ENCODE results near the gene DEDD2.

Gene DEDD2

DNA sequence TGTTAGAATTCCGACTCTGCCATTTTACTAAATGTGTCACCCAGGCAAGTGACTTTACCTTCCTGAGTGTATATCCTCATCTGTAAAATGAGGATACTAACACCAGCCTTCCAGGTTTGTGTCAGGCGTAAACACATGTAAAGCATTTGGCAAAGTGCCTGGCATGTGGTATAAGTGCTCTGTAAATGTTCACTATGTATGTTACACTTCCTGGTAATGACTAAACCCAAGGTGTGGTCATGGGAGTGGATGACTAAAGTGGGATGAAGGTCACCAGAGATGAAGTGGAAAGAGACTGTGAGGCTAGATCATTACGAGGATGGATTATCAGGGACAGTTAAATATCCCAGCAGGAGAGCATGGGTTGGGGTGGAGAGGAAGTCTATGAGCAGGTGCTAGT lies 25.6 kb downstream of the DEDD2 start:
- Histone ChIP-seq H3K4me1 (ENCODE audit: control insufficient read depth, low read depth, low read length) (no peaks in the 10 kb centered on the region), H4K5ac (ENCODE audit: low read length) (no peak overlapping the region), H2BK15ac (replicated peaks; ENCODE audit: low read depth) (no peak overlapping the region), H3K79me2 (ENCODE audit: control insufficient read depth, insufficient read depth, low read length) (no peaks in the 10 kb centered on the region), H3K36me3 (ENCODE audit: control insufficient read depth, insufficient read depth, low read length) (no peaks in the 10 kb centered on the region), H3K79me1 (ENCODE audit: low read length) (no peaks in the 10 kb centered on the region), H4K8ac (ENCODE audit: low read depth, low read length) (no peak overlapping the region), H3K27ac (ENCODE audit: low read depth, low read length) (no peak overlapping the region), H3K4me3 (ENCODE audit: low read length) (no peak overlapping the region), H3K23ac (ENCODE audit: low read length) (no peak overlapping the region), H3K27me3 (ENCODE audit: insufficient read depth, low read length, poor library complexity) (no peaks in the 10 kb centered on the region), H3K4ac (ENCODE audit: low read depth, low read length) (no peak overlapping the region), H3K9ac (ENCODE audit: low read length) (no peak overlapping the region), H3K4me2 (ENCODE audit: low read length) (no peak overlapping the region), H2BK5ac (ENCODE audit: low read length) (no peak overlapping the region), H3K18ac (ENCODE audit: low read length) (no peak overlapping the region), H3K56ac (ENCODE audit: low read length) (no peak overlapping the region), H2BK120ac (ENCODE audit: low read depth, low read length) (no peak overlapping the region), H2AK5ac (ENCODE audit: low read length) (no peak overlapping the region)
- no peak for DNase-seq
- WGBS (ENCODE audit: extremely low coverage, insufficient coverage, low lambda C conversion rate) = no CpG with 5 or more reads among the region's 3 CpGs

DNA sequence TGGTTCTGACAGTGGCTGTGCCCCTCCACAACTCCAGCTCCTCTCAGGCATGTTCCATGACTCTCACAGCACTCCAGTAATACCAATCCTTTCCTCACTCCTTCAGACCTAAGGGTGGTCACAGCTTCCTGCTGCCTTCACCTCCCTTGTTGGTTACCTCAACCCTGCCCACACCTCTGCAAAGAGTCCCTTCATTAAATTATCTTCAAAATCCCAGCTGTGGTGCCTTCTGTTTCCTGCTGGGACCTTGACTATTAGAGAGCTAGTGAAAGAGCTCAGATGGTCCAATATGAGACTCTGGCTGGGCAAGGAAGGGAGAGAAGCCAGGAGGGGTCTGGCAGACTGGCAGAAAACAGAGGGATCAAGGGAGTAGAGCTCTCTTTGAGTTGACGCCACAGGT lies 26.1 kb downstream of the DEDD2 start:
- Histone ChIP-seq H3K4ac (ENCODE audit: low read depth, low read length) (no peak overlapping the region), H3K18ac (ENCODE audit: low read length) (no peak overlapping the region), H2AK5ac (ENCODE audit: low read length) (no peak overlapping the region), H3K23ac (ENCODE audit: low read length) (no peak overlapping the region), H3K27ac (ENCODE audit: low read depth, low read length) (no peak overlapping the region), H3K36me3 (ENCODE audit: control insufficient read depth, insufficient read depth, low read length) (no peaks in the 10 kb centered on the region), H4K5ac (ENCODE audit: low read length) (no peak overlapping the region), H3K79me1 (ENCODE audit: low read length) (no peaks in the 10 kb centered on the region), H3K4me2 (ENCODE audit: low read length) (no peak overlapping the region), H4K8ac (ENCODE audit: low read depth, low read length) (no peak overlapping the region), H2BK15ac (replicated peaks; ENCODE audit: low read depth) (no peak overlapping the region), H3K4me3 (ENCODE audit: low read length) (no peak overlapping the region), H3K9ac (ENCODE audit: low read length) (no peak overlapping the region), H3K56ac (ENCODE audit: low read length) (no peak overlapping the region), H3K79me2 (ENCODE audit: control insufficient read depth, insufficient read depth, low read length) (no peaks in the 10 kb centered on the region), H2BK120ac (ENCODE audit: low read depth, low read length) (no peak overlapping the region), H2BK5ac (ENCODE audit: low read length) (no peak overlapping the region), H3K4me1 (ENCODE audit: control insufficient read depth, low read depth, low read length) (no peaks in the 10 kb centered on the region), H3K27me3 (ENCODE audit: insufficient read depth, low read length, poor library complexity) (no peaks in the 10 kb centered on the region)
- no peak for DNase-seq
- WGBS (ENCODE audit: extremely low coverage, insufficient coverage, low lambda C conversion rate) = no CpG with 5 or more reads among the region's 1 CpG

DNA sequence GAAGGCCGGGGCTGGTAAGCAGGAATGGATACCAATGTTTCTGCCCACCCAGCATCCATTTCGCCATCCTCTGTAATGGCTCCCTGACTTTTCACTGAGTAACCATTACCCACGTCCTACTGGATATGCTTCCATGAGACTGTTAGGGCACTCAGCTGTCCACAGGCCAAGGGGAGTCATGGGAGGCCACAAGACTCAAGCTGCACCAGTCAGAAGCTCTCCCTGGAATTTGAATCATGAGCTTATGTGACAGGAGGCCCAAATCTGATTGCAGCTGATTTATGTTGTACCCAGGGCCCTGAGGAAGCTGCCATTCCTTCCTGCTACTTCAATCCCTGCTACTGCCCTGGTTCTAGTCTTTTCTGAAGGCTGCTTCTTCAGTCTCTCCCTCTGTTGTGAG lies 28.3 kb downstream of the DEDD2 start:
- Histone ChIP-seq H3K4ac (ENCODE audit: low read depth, low read length) (no peak overlapping the region), H2BK15ac (replicated peaks; ENCODE audit: low read depth) (no peak overlapping the region), H3K4me1 (ENCODE audit: control insufficient read depth, low read depth, low read length) (no peaks in the 10 kb centered on the region), H4K8ac (ENCODE audit: low read depth, low read length) (no peak overlapping the region), H3K4me3 (ENCODE audit: low read length) (no peak overlapping the region), H2BK5ac (ENCODE audit: low read length) (no peak overlapping the region), H3K23ac (ENCODE audit: low read length) (no peak overlapping the region), H4K5ac (ENCODE audit: low read length) (no peak overlapping the region), H3K9ac (ENCODE audit: low read length) (no peak overlapping the region), H3K79me2 (ENCODE audit: control insufficient read depth, insufficient read depth, low read length) (no peaks in the 10 kb centered on the region), H3K27me3 (ENCODE audit: insufficient read depth, low read length, poor library complexity) (no peaks in the 10 kb centered on the region), H3K56ac (ENCODE audit: low read length) (no peak overlapping the region), H3K27ac (ENCODE audit: low read depth, low read length) (no peak overlapping the region), H2BK120ac (ENCODE audit: low read depth, low read length) (no peak overlapping the region), H3K4me2 (ENCODE audit: low read length) (no peak overlapping the region), H3K36me3 (ENCODE audit: control insufficient read depth, insufficient read depth, low read length) (no peaks in the 10 kb centered on the region), H2AK5ac (ENCODE audit: low read length) (no peak overlapping the region), H3K79me1 (ENCODE audit: low read length) (no peaks in the 10 kb centered on the region), H3K18ac (ENCODE audit: low read length) (no peak overlapping the region)
- WGBS (ENCODE audit: extremely low coverage, insufficient coverage, low lambda C conversion rate) = no CpG with 5 or more reads among the region's 3 CpGs
- DNase-seq = no peak

DNA sequence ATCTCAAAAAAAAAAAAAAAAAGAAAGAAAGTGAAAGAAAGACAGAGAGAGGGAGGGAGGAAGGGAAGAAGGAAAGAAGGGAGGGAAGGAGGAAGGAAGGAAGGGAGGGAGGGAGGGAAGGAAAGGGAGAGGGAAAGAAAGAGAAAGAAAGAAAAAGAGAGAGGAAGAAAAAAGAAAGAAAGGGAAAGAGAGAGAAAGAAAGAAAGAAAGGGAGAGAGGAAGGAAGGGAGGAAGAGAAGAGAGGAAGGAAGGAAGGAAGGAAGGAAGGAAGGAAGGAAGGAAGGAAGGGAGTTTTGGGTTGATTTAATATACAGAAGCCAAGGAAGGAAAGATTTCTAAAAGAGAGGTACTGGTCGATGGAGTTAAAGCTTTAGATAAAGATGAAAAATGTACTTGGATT lies 28.8 kb downstream of the DEDD2 start:
- Histone ChIP-seq H4K8ac (ENCODE audit: low read depth, low read length) (no peak overlapping the region), H4K5ac (ENCODE audit: low read length) (no peak overlapping the region), H3K23ac (ENCODE audit: low read length) (no peak overlapping the region), H3K56ac (ENCODE audit: low read length) (no peak overlapping the region), H2BK15ac (replicated peaks; ENCODE audit: low read depth) (no peak overlapping the region), H3K4me2 (ENCODE audit: low read length) (no peak overlapping the region), H3K79me2 (ENCODE audit: control insufficient read depth, insufficient read depth, low read length) (no peaks in the 10 kb centered on the region), H3K4ac (ENCODE audit: low read depth, low read length) (no peak overlapping the region), H2AK5ac (ENCODE audit: low read length) (no peak overlapping the region), H3K9ac (ENCODE audit: low read length) (no peak overlapping the region), H3K4me1 (ENCODE audit: control insufficient read depth, low read depth, low read length) (no peaks in the 10 kb centered on the region), H3K36me3 (ENCODE audit: control insufficient read depth, insufficient read depth, low read length) (no peaks in the 10 kb centered on the region), H3K4me3 (ENCODE audit: low read length) (no peak overlapping the region), H2BK5ac (ENCODE audit: low read length) (no peak overlapping the region), H3K18ac (ENCODE audit: low read length) (no peak overlapping the region), H3K27me3 (ENCODE audit: insufficient read depth, low read length, poor library complexity) (no peaks in the 10 kb centered on the region), H2BK120ac (ENCODE audit: low read depth, low read length) (no peak overlapping the region), H3K27ac (ENCODE audit: low read depth, low read length) (no peak overlapping the region), H3K79me1 (ENCODE audit: low read length) (no peaks in the 10 kb centered on the region)
- no peak for DNase-seq
- WGBS (ENCODE audit: extremely low coverage, insufficient coverage, low lambda C conversion rate) = no CpG with 5 or more reads among the region's 1 CpG

DNA sequence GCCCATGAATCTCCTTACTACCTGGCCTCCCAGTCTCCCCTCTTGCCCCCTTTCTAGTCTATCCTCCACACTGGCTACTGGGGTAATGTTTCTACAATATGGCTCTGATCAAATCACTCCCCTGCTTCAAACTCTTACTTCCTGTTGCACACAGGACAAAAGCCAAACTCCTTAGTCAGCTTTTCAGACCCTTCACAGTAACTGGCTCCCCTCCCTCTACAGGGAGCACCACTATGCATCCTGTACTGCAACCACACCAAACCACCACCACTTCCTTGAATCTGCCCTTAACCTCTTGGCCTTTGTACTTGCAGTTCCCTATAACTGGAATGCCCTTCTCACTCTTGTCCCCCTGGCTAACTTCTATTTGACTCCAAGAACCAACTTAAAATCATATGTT lies 32.2 kb downstream of the DEDD2 start:
- Histone ChIP-seq H3K4ac (ENCODE audit: low read depth, low read length) (no peak overlapping the region), H3K79me1 (ENCODE audit: low read length) (no peaks in the 10 kb centered on the region), H3K79me2 (ENCODE audit: control insufficient read depth, insufficient read depth, low read length) (no peaks in the 10 kb centered on the region), H3K4me3 (ENCODE audit: low read length) (no peak overlapping the region), H2BK5ac (ENCODE audit: low read length) (no peak overlapping the region), H3K18ac (ENCODE audit: low read length) (no peak overlapping the region), H3K4me1 (ENCODE audit: control insufficient read depth, low read depth, low read length) (no peaks in the 10 kb centered on the region), H2BK120ac (ENCODE audit: low read depth, low read length) (no peak overlapping the region), H3K23ac (ENCODE audit: low read length) (no peak overlapping the region), H3K4me2 (ENCODE audit: low read length) (no peak overlapping the region), H2AK5ac (ENCODE audit: low read length) (no peak overlapping the region), H3K27ac (ENCODE audit: low read depth, low read length) (no peak overlapping the region), H4K5ac (ENCODE audit: low read length) (no peak overlapping the region), H2BK15ac (replicated peaks; ENCODE audit: low read depth) (no peak overlapping the region), H3K27me3 (ENCODE audit: insufficient read depth, low read length, poor library complexity) (peaks cover 2% of the 10 kb centered on the region), H3K9ac (ENCODE audit: low read length) (no peak overlapping the region), H3K56ac (ENCODE audit: low read length) (no peak overlapping the region), H3K36me3 (ENCODE audit: control insufficient read depth, insufficient read depth, low read length) (no peaks in the 10 kb centered on the region), H4K8ac (ENCODE audit: low read depth, low read length) (no peak overlapping the region)
- no peak for DNase-seq

DNA sequence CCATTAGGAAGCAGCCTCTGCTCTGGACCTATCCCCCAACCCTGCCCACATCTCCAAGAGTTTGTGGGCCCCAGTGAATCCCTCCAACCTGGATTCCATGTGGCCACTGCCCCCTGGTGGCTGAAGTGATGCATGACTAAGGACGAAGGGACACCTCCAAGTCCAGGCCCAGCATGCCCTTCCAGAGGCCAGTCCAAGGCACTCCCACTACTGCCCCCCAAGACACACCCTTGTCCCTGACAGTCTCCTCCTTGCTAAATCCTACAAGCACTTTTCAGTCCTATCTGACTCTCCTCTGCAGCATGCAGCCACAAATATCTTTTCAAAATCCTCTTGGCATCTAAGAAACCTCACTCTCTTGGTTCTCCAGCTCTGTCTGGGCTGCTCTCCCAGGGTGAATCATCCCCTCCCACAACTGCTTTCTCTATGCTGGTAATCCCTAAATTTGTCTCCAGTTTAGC lies 33.0 kb downstream of the DEDD2 start:
- whole genome bisulfite sequencing (ENCODE audit: extremely low coverage, insufficient coverage, low lambda C conversion rate) = no CpG with 5 or more reads among the region's 1 CpG
- no peak overlapping the region for H3K18ac ChIP-seq (ENCODE audit: low read length)
- H2BK120ac ChIP-seq (ENCODE audit: low read depth, low read length) = no peak overlapping the region
- no peak overlapping the region for H3K27ac ChIP-seq (ENCODE audit: low read depth, low read length)
- H2BK5ac ChIP-seq (ENCODE audit: low read length) = no peak overlapping the region
- peak; percentile 92 for DNase-seq
- H3K79me1 ChIP-seq (ENCODE audit: low read length) = no peaks in the 10 kb centered on the region
- H3K4ac ChIP-seq (ENCODE audit: low read depth, low read length) = no peak overlapping the region
- H3K27me3 ChIP-seq (ENCODE audit: insufficient read depth, low read length, poor library complexity) = peaks cover 3% of the 10 kb centered on the region
- no peak overlapping the region for H4K5ac ChIP-seq (ENCODE audit: low read length)
- H2AK5ac ChIP-seq (ENCODE audit: low read length) = no peak overlapping the region
- H2BK15ac ChIP-seq (replicated peaks; ENCODE audit: low read depth) = no peak overlapping the region
- H3K36me3 ChIP-seq (ENCODE audit: control insufficient read depth, insufficient read depth, low read length) = no peaks in the 10 kb centered on the region
- no peak overlapping the region for H3K4me3 ChIP-seq (ENCODE audit: low read length)
- no peak overlapping the region for H3K4me2 ChIP-seq (ENCODE audit: low read length)
- H3K79me2 ChIP-seq (ENCODE audit: control insufficient read depth, insufficient read depth, low read length) = no peaks in the 10 kb centered on the region
- H3K23ac ChIP-seq (ENCODE audit: low read length) = no peak overlapping the region
- no peak overlapping the region for H3K9ac ChIP-seq (ENCODE audit: low read length)
- no peak overlapping the region for H3K56ac ChIP-seq (ENCODE audit: low read length)
- H4K8ac ChIP-seq (ENCODE audit: low read depth, low read length) = no peak overlapping the region
- H3K4me1 ChIP-seq (ENCODE audit: control insufficient read depth, low read depth, low read length) = no peaks in the 10 kb centered on the region

All from mesendoderm (in vitro differentiated cells).